Left lung (tissue), 10 donors: Measurements from ENCODE around the gene CLDN25. TPM values are rescaled to one million over a fixed set of nuclear protein-coding genes. Genes with fewer than 3 reads are reported as not detected.

Source experiments
- ATAC-seq: fragments of 200-7000 bp; cut with Tn5 transposase; one replicate; pipeline ENCODE4 v1.9.1; 2020; ENCODE audit warnings: moderate library complexity
- DNase-seq, 4 donors: peaks; one replicate each; pipeline ENCODE4 v3.0.0-alpha.2; 2013 to 2020
- H3K27ac ChIP-seq, 2 donors: fragments of 200-600 bp; sonication (generic) in 1 of 2; one replicate each; pipeline versions ENCODE4 v1.5.0 to v1.8.0; 2020 to 2021
- H3K27me3 ChIP-seq, 2 donors: fragments of 200-600 bp; sonication (generic) in 1 of 2; one replicate each; pipeline versions ENCODE4 v1.5.0 to v1.8.0; 2020 to 2021
- H3K36me3 ChIP-seq, 2 donors: fragments of 200-600 bp; sonication (generic) in 1 of 2; one replicate each; pipeline versions ENCODE4 v1.5.0 to v1.8.0; 2020 to 2021
- H3K4me1 ChIP-seq, 2 donors: fragments of 200-600 bp; one replicate each; pipeline ENCODE4 v1.8.0; 2021
- H3K4me3 ChIP-seq, 2 donors: fragments of 200-600 bp; sonication (generic) in 1 of 2; one replicate each; pipeline versions ENCODE4 v1.5.0 to v1.8.0; 2020 to 2021; ENCODE audit warnings: mild to moderate bottlenecking in 1 of 2
- H3K9me3 ChIP-seq, 2 donors: fragments of 200-600 bp; sonication (generic) in 1 of 2; one replicate each; pipeline versions ENCODE4 v1.5.0 to v1.8.0; 2020 to 2021
- intact Hi-C, 2 donors: fragments of 100-400 bp; cut with DNase I; formaldehyde crosslinking; loops; one replicate each; pipeline versions ENCODE4 v1.11.2 to v1.14.2; 2022
- polyA plus RNA-seq, 6 donors: library from polyadenylated mRNA; unstranded; fragments of 120-200 nt; gene quantifications; one replicate each; pipeline ENCODE4 v1.2.1, GENCODE V29; 2013; ENCODE audit not compliant: insufficient read length in 6 of 6
- total RNA-seq, 2 donors: library from RNA; stranded (reverse); fragmentation: NEBNext Ultra II Directional; extraction: Animal tissue kit (Norgen Biotek cat#: 25700); gene quantifications; one replicate each; pipeline ENCODE4 v1.2.1, GENCODE V29; 2021
- TF ChIP-seq, protein P1 (sequence below), 2 donors: fragments of 200-600 bp; sonication (generic) in 1 of 2; IDR thresholded peaks; one replicate each; pipeline versions ENCODE4 v1.5.0 to v1.8.0; 2021; ENCODE audit warnings: antibody characterized with exemption in 2 of 2
- donor health status: DM: no; HTN: yes; CAD: no.
- donor health status: DM: no; HTN: no; CAD: no.

CLDN25 gene
- total and polyA plus RNA-seq, 8 donors, result not detected

DNA sequence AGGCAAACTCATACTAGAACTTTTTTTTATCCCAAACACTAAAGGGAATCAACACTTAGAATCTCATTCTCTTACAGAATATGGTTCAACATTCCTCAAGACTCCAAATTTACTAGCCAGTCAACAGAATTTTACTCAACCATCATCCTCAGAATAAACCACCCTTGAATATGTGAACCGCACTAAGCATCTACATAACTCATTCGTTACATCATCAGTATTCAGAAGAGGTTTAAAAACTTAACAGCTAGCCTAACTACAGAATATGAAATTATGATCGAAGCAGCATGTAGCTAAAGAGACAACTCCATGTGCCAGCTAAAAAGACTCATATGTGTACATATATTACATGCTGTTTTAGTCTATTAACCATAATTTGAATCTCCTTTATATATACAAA lies 47.9 kb downstream of the CLDN25 start:
- ATAC-seq (no peak), DNase-seq (no peak)
- Histone ChIP-seq H3K36me3 (peaks cover 0 to 62% of the 10 kb centered on the region in 2 donors), H3K27ac (no peak overlapping the region), H3K4me3 (no peak overlapping the region), H3K4me1 (no peaks in the 10 kb centered on the region), H3K9me3 (no peaks in the 10 kb centered on the region), H3K27me3 (no peaks in the 10 kb centered on the region)
- TF ChIP-seq, protein P1, sequence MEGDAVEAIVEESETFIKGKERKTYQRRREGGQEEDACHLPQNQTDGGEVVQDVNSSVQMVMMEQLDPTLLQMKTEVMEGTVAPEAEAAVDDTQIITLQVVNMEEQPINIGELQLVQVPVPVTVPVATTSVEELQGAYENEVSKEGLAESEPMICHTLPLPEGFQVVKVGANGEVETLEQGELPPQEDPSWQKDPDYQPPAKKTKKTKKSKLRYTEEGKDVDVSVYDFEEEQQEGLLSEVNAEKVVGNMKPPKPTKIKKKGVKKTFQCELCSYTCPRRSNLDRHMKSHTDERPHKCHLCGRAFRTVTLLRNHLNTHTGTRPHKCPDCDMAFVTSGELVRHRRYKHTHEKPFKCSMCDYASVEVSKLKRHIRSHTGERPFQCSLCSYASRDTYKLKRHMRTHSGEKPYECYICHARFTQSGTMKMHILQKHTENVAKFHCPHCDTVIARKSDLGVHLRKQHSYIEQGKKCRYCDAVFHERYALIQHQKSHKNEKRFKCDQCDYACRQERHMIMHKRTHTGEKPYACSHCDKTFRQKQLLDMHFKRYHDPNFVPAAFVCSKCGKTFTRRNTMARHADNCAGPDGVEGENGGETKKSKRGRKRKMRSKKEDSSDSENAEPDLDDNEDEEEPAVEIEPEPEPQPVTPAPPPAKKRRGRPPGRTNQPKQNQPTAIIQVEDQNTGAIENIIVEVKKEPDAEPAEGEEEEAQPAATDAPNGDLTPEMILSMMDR (IDR thresholded peaks at IDR 0.05), result no peak
- intact Hi-C loops, result no loop called here

DNA sequence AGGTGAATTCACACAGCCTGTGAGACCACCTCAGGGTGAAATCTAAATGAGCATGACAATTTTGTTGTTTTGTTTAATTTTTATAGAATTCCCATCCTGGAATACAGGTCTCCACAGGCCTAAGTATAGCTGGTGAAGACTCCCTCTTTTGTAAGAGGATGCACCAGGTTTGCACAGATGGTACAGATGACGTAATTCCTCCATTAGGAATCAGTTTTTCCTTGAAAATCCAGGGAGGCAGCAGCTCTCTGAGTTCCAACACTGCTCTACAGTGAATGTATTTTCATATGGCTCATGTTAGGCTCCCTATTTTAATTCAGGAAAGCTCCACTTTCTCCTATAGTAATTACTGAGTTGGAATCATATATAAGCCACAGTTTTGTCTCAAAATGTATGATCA lies 48.6 kb downstream of the CLDN25 start:
- intact Hi-C loops, result no loop called here
- no peak for ATAC-seq
- no peak for DNase-seq

DNA sequence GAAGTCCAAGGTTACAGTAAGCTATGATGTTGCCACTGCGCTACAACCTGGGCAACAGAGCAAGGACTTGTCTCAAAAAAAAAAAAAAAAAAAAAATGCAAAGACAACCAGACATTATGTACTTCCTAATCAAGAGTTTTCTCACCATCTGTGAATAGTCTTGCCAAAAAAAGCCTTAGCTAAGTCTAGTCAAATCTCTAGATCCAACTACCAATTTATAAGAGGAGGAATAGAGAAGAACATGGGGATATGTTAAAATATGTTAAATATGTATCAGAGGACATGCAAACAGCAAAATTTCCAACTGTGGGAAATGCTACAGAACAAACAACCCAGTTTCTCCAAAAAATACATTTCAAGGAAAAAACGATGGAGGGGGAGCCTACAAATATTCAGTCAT lies 50.2 kb downstream of the CLDN25 start:
- Histone ChIP-seq H3K4me3 (no peak overlapping the region), H3K9me3 (no peaks in the 10 kb centered on the region), H3K4me1 (no peaks in the 10 kb centered on the region), H3K36me3 (peaks cover 0 to 52% of the 10 kb centered on the region in 2 donors), H3K27ac (no peak overlapping the region), H3K27me3 (no peaks in the 10 kb centered on the region)
- intact Hi-C loops, result no loop called here
- ATAC-seq (no peak), DNase-seq (no peak)
- TF ChIP-seq, protein P1 (IDR thresholded peaks at IDR 0.05), result no peak

More for the DNA sequence above, 48.6 kb downstream of the CLDN25 start:
- H3K27ac ChIP-seq, result no peak overlapping the region
- peaks cover 0 to 54% of the 10 kb centered on the region in 2 donors for H3K36me3 ChIP-seq
- no peak overlapping the region for H3K4me3 ChIP-seq
- TF ChIP-seq, protein P1 (IDR thresholded peaks at IDR 0.05), result no peak
- no peaks in the 10 kb centered on the region for H3K9me3 ChIP-seq
- no peaks in the 10 kb centered on the region for H3K4me1 ChIP-seq
- H3K27me3 ChIP-seq, result no peaks in the 10 kb centered on the region

Other genes starting within 250 kb of the CLDN25 start
- gene TMPRSS5, start 73.5 kb upstream of the CLDN25 start, total RNA-seq, result under 1 TPM; 0.23 to 0.81 TPM
- gene TMPRSS5, start 73.5 kb upstream of the CLDN25 start, polyA plus RNA-seq, result 1 to 10 TPM in 5 of 6 donors, under 1 TPM in 1; 0.68 to 2.3 (median 1.8) TPM
- 10 to 100 TPM; 10.3 to 14.1 TPM for gene ZW10, start 6.1 kb upstream of the CLDN25 start, total RNA-seq
- 10 to 100 TPM; 20.6 to 25.5 (median 23.6) TPM for gene ZW10, start 6.1 kb upstream of the CLDN25 start, polyA plus RNA-seq
- 10 to 100 TPM; 21.7 TPM for gene USP28, start 95.8 kb downstream of the CLDN25 start, total RNA-seq
- 10 to 100 TPM; 36.6 to 52.1 (median 42.8) TPM for gene USP28, start 95.8 kb downstream of the CLDN25 start, polyA plus RNA-seq
- not detected for gene HTR3B, start 125.0 kb downstream of the CLDN25 start, total RNA-seq
- gene HTR3B, start 125.0 kb downstream of the CLDN25 start, polyA plus RNA-seq, result under 1 TPM; 0.10 to 0.21 (median 0.15) TPM
- gene HTR3A, start 195.3 kb downstream of the CLDN25 start, total RNA-seq, result under 1 TPM; 0.44 to 0.79 TPM
- under 1 TPM in 2 of 6 donors, not detected in 4; 0.11 to 0.14 TPM for gene HTR3A, start 195.3 kb downstream of the CLDN25 start, polyA plus RNA-seq